ENCODE data around the gene SLC24A4. TPM values are rescaled to one million over a fixed set of nuclear protein-coding genes. Genes with fewer than 3 reads are reported as not detected.

SLC24A4 gene
- total RNA-seq, 1 donor from 2014 or later: not detected

- DNase-seq (ENCODE audit: low spot score): no peak
- Mint-ChIP-seq H3K36me3 (ENCODE audit: low read depth) (no peaks in the 10 kb centered on the region), H3K9me3 (no peaks in the 10 kb centered on the region), H3K4me1 (ENCODE audit: low read depth) (no peaks in the 10 kb centered on the region), H3K4me3 (no peak overlapping the region), H3K27me3 (ENCODE audit: insufficient read depth) (peaks cover 21% of the 10 kb centered on the region), H3K27ac (no peak overlapping the region)
- intact Hi-C loops (cut with micrococcal nuclease): no loop called here
Measured at GRCh38 chr14:92493492-92493891, 170.5 kb downstream of the SLC24A4 start.

- H3K4me1 Mint-ChIP-seq (ENCODE audit: low read depth): no peaks in the 10 kb centered on the region
- DNase-seq (ENCODE audit: low spot score): no peak
- H3K27me3 Mint-ChIP-seq (ENCODE audit: insufficient read depth): peaks cover 21% of the 10 kb centered on the region
- H3K36me3 Mint-ChIP-seq (ENCODE audit: low read depth): no peaks in the 10 kb centered on the region
- H3K4me3 Mint-ChIP-seq: no peak overlapping the region
- intact Hi-C loops (cut with micrococcal nuclease): no loop called here
- H3K9me3 Mint-ChIP-seq: no peaks in the 10 kb centered on the region
- no peak overlapping the region for H3K27ac Mint-ChIP-seq
Measured at GRCh38 chr14:92494512-92494911, 171.5 kb downstream of the SLC24A4 start.

GRCh38 chr14:92495027-92495426 is 172.1 kb downstream of the SLC24A4 start:
- peaks cover 21% of the 10 kb centered on the region for H3K27me3 Mint-ChIP-seq (ENCODE audit: insufficient read depth)
- H3K9me3 Mint-ChIP-seq: no peaks in the 10 kb centered on the region
- no peaks in the 10 kb centered on the region for H3K4me1 Mint-ChIP-seq (ENCODE audit: low read depth)
- intact Hi-C loops (cut with micrococcal nuclease): no loop called here
- no peaks in the 10 kb centered on the region for H3K36me3 Mint-ChIP-seq (ENCODE audit: low read depth)
- H3K27ac Mint-ChIP-seq: no peak overlapping the region
- H3K4me3 Mint-ChIP-seq: no peak overlapping the region
- DNase-seq (ENCODE audit: low spot score): no peak

- no peak for DNase-seq (ENCODE audit: low spot score)
- peaks cover 18% of the 10 kb centered on the region for H3K27me3 Mint-ChIP-seq (ENCODE audit: insufficient read depth)
- H3K9me3 Mint-ChIP-seq: no peaks in the 10 kb centered on the region
- H3K4me1 Mint-ChIP-seq (ENCODE audit: low read depth): no peaks in the 10 kb centered on the region
- no peak overlapping the region for H3K4me3 Mint-ChIP-seq
- H3K27ac Mint-ChIP-seq: no peak overlapping the region
- intact Hi-C loops (cut with micrococcal nuclease): no loop called here
- no peaks in the 10 kb centered on the region for H3K36me3 Mint-ChIP-seq (ENCODE audit: low read depth)
Measured at GRCh38 chr14:92496191-92496857, 173.4 kb downstream of the SLC24A4 start.

- Mint-ChIP-seq H3K27ac (no peak overlapping the region), H3K36me3 (ENCODE audit: low read depth) (no peaks in the 10 kb centered on the region), H3K9me3 (no peaks in the 10 kb centered on the region), H3K4me1 (ENCODE audit: low read depth) (no peaks in the 10 kb centered on the region), H3K4me3 (no peak overlapping the region), H3K27me3 (ENCODE audit: insufficient read depth) (peaks cover 25% of the 10 kb centered on the region)
- DNase-seq (ENCODE audit: low spot score): no peak
- intact Hi-C loops (cut with micrococcal nuclease): no loop called here
Measured at GRCh38 chr14:92497391-92497790, 174.4 kb downstream of the SLC24A4 start.

- Mint-ChIP-seq H3K27me3 (ENCODE audit: insufficient read depth) (peaks cover 20% of the 10 kb centered on the region), H3K4me1 (ENCODE audit: low read depth) (no peaks in the 10 kb centered on the region), H3K27ac (no peak overlapping the region), H3K4me3 (no peak overlapping the region), H3K36me3 (ENCODE audit: low read depth) (peaks cover 2% of the 10 kb centered on the region), H3K9me3 (no peaks in the 10 kb centered on the region)
- intact Hi-C loops (cut with micrococcal nuclease): no loop called here
- no peak for DNase-seq (ENCODE audit: low spot score)
Measured at GRCh38 chr14:92499234-92499633, 176.3 kb downstream of the SLC24A4 start.

GRCh38 chr14:92500491-92500941 is 177.6 kb downstream of the SLC24A4 start:
- intact Hi-C loops (cut with micrococcal nuclease): no loop called here
- no peak overlapping the region for H3K27ac Mint-ChIP-seq

GRCh38 chr14:92501891-92502351 is 179.0 kb downstream of the SLC24A4 start:
- no peak for DNase-seq (ENCODE audit: low spot score)
- H3K27me3 Mint-ChIP-seq (ENCODE audit: insufficient read depth): peaks cover 13% of the 10 kb centered on the region
- intact Hi-C loops (cut with micrococcal nuclease): no loop called here
- H3K4me3 Mint-ChIP-seq: no peak overlapping the region
- peaks cover 2% of the 10 kb centered on the region for H3K36me3 Mint-ChIP-seq (ENCODE audit: low read depth)
- no peak overlapping the region for H3K27ac Mint-ChIP-seq
- H3K9me3 Mint-ChIP-seq: no peaks in the 10 kb centered on the region
- no peaks in the 10 kb centered on the region for H3K4me1 Mint-ChIP-seq (ENCODE audit: low read depth)

More at GRCh38 chr14:92500491-92500941, 177.6 kb downstream of the SLC24A4 start:
- H3K36me3 Mint-ChIP-seq (ENCODE audit: low read depth): peaks cover 2% of the 10 kb centered on the region
- H3K27me3 Mint-ChIP-seq (ENCODE audit: insufficient read depth): peaks cover 20% of the 10 kb centered on the region
- no peak for DNase-seq (ENCODE audit: low spot score)
- no peaks in the 10 kb centered on the region for H3K4me1 Mint-ChIP-seq (ENCODE audit: low read depth)
- no peaks in the 10 kb centered on the region for H3K9me3 Mint-ChIP-seq
- no peak overlapping the region for H3K4me3 Mint-ChIP-seq

GRCh38 chr14:92502541-92503286 is 179.7 kb downstream of the SLC24A4 start:
- no peaks in the 10 kb centered on the region for H3K9me3 Mint-ChIP-seq
- peaks cover 2% of the 10 kb centered on the region for H3K36me3 Mint-ChIP-seq (ENCODE audit: low read depth)
- peaks cover 6% of the 10 kb centered on the region for H3K4me1 Mint-ChIP-seq (ENCODE audit: low read depth)
- no peak for DNase-seq (ENCODE audit: low spot score)
- H3K27me3 Mint-ChIP-seq (ENCODE audit: insufficient read depth): peaks cover 15% of the 10 kb centered on the region
- intact Hi-C loops (cut with micrococcal nuclease): no loop called here
- no peak overlapping the region for H3K4me3 Mint-ChIP-seq
- no peak overlapping the region for H3K27ac Mint-ChIP-seq

- no peaks in the 10 kb centered on the region for H3K9me3 Mint-ChIP-seq
- peaks cover 2% of the 10 kb centered on the region for H3K36me3 Mint-ChIP-seq (ENCODE audit: low read depth)
- intact Hi-C loops (cut with micrococcal nuclease): no loop called here
- H3K4me3 Mint-ChIP-seq: no peak overlapping the region
- DNase-seq (ENCODE audit: low spot score): no peak
- no peak overlapping the region for H3K27ac Mint-ChIP-seq
- peaks cover 19% of the 10 kb centered on the region for H3K27me3 Mint-ChIP-seq (ENCODE audit: insufficient read depth)
- H3K4me1 Mint-ChIP-seq (ENCODE audit: low read depth): peaks cover 6% of the 10 kb centered on the region
Measured at GRCh38 chr14:92503756-92504491, 181.0 kb downstream of the SLC24A4 start.

GRCh38 chr14:92505826-92506225 is 182.9 kb downstream of the SLC24A4 start:
- H3K36me3 Mint-ChIP-seq (ENCODE audit: low read depth): peaks cover 2% of the 10 kb centered on the region
- intact Hi-C loops (cut with micrococcal nuclease): no loop called here
- no peak overlapping the region for H3K27ac Mint-ChIP-seq
- no peaks in the 10 kb centered on the region for H3K9me3 Mint-ChIP-seq
- no peak for DNase-seq (ENCODE audit: low spot score)
- H3K4me3 Mint-ChIP-seq: no peak overlapping the region
- peaks cover 6% of the 10 kb centered on the region for H3K4me1 Mint-ChIP-seq (ENCODE audit: low read depth)
- peaks cover 31% of the 10 kb centered on the region for H3K27me3 Mint-ChIP-seq (ENCODE audit: insufficient read depth)

- no peak for DNase-seq (ENCODE audit: low spot score)
- H3K27ac Mint-ChIP-seq: no peak overlapping the region
- intact Hi-C loops (cut with micrococcal nuclease): no loop called here
- peaks cover 6% of the 10 kb centered on the region for H3K4me1 Mint-ChIP-seq (ENCODE audit: low read depth)
- H3K9me3 Mint-ChIP-seq: no peaks in the 10 kb centered on the region
- no peak overlapping the region for H3K4me3 Mint-ChIP-seq
- H3K36me3 Mint-ChIP-seq (ENCODE audit: low read depth): peaks cover 2% of the 10 kb centered on the region
- peaks cover 30% of the 10 kb centered on the region for H3K27me3 Mint-ChIP-seq (ENCODE audit: insufficient read depth)
Measured at GRCh38 chr14:92506231-92506630, 183.3 kb downstream of the SLC24A4 start.
